Fibroblast of lung (primary cell): ENCODE results near the gene CD6. TPM values are rescaled to one million over a fixed set of nuclear protein-coding genes. Genes with fewer than 3 reads are reported as not detected.

Experiments
- DNase-seq, 2 donors: peaks; one replicate each; pipeline versions ENCODE4 v3.0.0 to v3.0.0-alpha.2; 2010; ENCODE audit warnings: low read depth in 2 of 2
- H2AFZ ChIP-seq: 2 replicates; pipeline ENCODE4 v1.5.1; 2012; ENCODE audit warnings: low read length, control low read depth, inconsistent platforms
- H3K27ac ChIP-seq: 2 replicates; pipeline ENCODE4 v1.5.1; 2011; ENCODE audit warnings: low read length, control low read depth; ENCODE audit not compliant: insufficient read depth
- H3K27me3 ChIP-seq: 2 replicates; pipeline ENCODE4 v1.5.1; 2011; ENCODE audit warnings: mild to moderate bottlenecking, low read length; ENCODE audit not compliant: control insufficient read depth, insufficient read depth
- H3K36me3 ChIP-seq: 2 replicates; pipeline ENCODE4 v1.5.1; 2011; ENCODE audit warnings: low read length; ENCODE audit not compliant: control insufficient read depth, insufficient read depth
- H3K4me1 ChIP-seq: 2 replicates; pipeline ENCODE4 v1.5.1; 2011; ENCODE audit warnings: low read length; ENCODE audit not compliant: control insufficient read depth, insufficient read depth; ENCODE audit errors: extremely low read depth
- H3K4me2 ChIP-seq: 2 replicates; pipeline ENCODE4 v1.5.1; 2011; ENCODE audit warnings: low read length, control low read depth; ENCODE audit not compliant: insufficient read depth; ENCODE audit errors: extremely low read depth
- H3K4me3 ChIP-seq, 4 experiments: fragments of 200-600 bp in 1 of 4; sonication (generic) in 1 of 4; replicated peaks in 1 of 4; 2 replicates each; pipeline ENCODE4 v1.5.1; 2011 to 2016; ENCODE audit warnings: low read length in 4 of 4, low read depth in 3 of 4, mild to moderate bottlenecking in 3 of 4, control low read depth in 2 of 4, inconsistent platforms in 1 of 4, mixed read lengths in 1 of 4; ENCODE audit not compliant: insufficient read depth in 1 of 4; ENCODE audit errors: control extremely low read depth in 1 of 4
- H3K79me2 ChIP-seq: 2 replicates; pipeline ENCODE4 v1.5.1; 2012; ENCODE audit warnings: mild to moderate bottlenecking, low read length, inconsistent platforms; ENCODE audit not compliant: control insufficient read depth, insufficient read depth
- H3K9ac ChIP-seq: 2 replicates; pipeline ENCODE4 v1.5.1; 2011; ENCODE audit warnings: mild to moderate bottlenecking, low read length, control low read depth; ENCODE audit not compliant: insufficient read depth
- H3K9me3 ChIP-seq: 2 replicates; pipeline ENCODE4 v1.5.1; 2012; ENCODE audit warnings: low read depth, low read length; ENCODE audit not compliant: control insufficient read depth, insufficient read depth
- H4K20me1 ChIP-seq: 2 replicates; pipeline ENCODE4 v1.5.1; 2011; ENCODE audit warnings: low read length; ENCODE audit not compliant: control insufficient read depth, insufficient read depth; ENCODE audit errors: extremely low read depth
- EZH2 ChIP-seq: IDR thresholded peaks from 2 replicates; pipeline ENCODE4 v1.5.1; 2012; ENCODE audit warnings: low read length, control low read depth, mild to moderate bottlenecking; ENCODE audit errors: missing control alignments
- polyA plus RNA-seq, 2 donors: library from polyadenylated mRNA; depleted of rRNA in 1 of 2; stranded (reverse) in 1 of 2; unstranded in 1 of 2; fragments of >200 nt; gene quantifications; 2 replicates each; pipeline ENCODE4 v1.2.1, GENCODE V29; 2011 to 2012; ENCODE audit warnings: missing spikeins in 1 of 2
- total RNA-seq: library from RNA; depleted of rRNA; stranded (reverse); fragments of >200 nt; gene quantifications from 2 replicates; pipeline ENCODE4 v1.2.1, GENCODE V29; 2014
- TF ChIP-seq, protein P1 (sequence below), 2 donors: IDR thresholded peaks in 1 of 2; conservative IDR thresholded peaks in 1 of 2; 1 replicate in 1 of 2; 2 replicates in 1 of 2; pipeline ENCODE4 v1.5.1; 2011 to 2012; ENCODE audit warnings: low read length in 2 of 2, control low read depth in 1 of 2, inconsistent platforms in 1 of 2, low read depth in 1 of 2, mild to moderate bottlenecking in 1 of 2

Gene CD6
- total and polyA plus RNA-seq, 2 donors (not counting 1 experiment from before 2014, with no cell fraction given) = not detected

DNA sequence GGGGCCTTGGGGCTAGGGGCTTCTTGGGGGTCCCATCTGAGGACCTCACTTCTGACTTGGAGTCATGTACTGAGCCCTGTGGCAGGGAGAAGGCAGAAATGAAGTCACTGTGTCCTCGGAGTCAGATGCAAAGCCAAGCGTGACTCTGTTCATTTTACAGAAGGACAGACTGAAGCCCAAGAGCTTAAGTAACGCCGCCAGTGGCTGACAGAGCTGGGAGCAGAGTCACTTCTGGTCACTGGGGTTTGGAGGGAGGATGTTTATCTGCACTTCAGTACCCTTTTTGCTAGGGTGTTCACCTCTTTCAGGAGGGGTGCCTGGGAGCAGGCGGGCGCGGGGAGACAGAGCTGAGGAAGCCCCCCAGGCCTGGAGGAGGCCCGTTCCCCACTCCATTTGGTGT is 10.7 kb downstream of the CD6 start:
- no peaks in the 10 kb centered on the region for H4K20me1 ChIP-seq
- no peak for DNase-seq
- H2AFZ ChIP-seq = no peak overlapping the region
- no peak overlapping the region for H3K27ac ChIP-seq
- H3K9ac ChIP-seq = no peak overlapping the region
- H3K9me3 ChIP-seq = no peaks in the 10 kb centered on the region
- H3K36me3 ChIP-seq = no peaks in the 10 kb centered on the region
- H3K79me2 ChIP-seq = no peaks in the 10 kb centered on the region
- no peak for TF ChIP-seq EZH2
- TF ChIP-seq, protein P1, sequence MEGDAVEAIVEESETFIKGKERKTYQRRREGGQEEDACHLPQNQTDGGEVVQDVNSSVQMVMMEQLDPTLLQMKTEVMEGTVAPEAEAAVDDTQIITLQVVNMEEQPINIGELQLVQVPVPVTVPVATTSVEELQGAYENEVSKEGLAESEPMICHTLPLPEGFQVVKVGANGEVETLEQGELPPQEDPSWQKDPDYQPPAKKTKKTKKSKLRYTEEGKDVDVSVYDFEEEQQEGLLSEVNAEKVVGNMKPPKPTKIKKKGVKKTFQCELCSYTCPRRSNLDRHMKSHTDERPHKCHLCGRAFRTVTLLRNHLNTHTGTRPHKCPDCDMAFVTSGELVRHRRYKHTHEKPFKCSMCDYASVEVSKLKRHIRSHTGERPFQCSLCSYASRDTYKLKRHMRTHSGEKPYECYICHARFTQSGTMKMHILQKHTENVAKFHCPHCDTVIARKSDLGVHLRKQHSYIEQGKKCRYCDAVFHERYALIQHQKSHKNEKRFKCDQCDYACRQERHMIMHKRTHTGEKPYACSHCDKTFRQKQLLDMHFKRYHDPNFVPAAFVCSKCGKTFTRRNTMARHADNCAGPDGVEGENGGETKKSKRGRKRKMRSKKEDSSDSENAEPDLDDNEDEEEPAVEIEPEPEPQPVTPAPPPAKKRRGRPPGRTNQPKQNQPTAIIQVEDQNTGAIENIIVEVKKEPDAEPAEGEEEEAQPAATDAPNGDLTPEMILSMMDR (conservative IDR thresholded peaks at IDR 0.05 in 1 of 2, IDR thresholded peaks at IDR 0.05 in 1 of 2; ENCODE audit: low read depth in 1 of 2, low read length in 2 of 2) = no peak
- H3K4me3 ChIP-seq = no peak overlapping the region
- H3K4me2 ChIP-seq = no peak overlapping the region
- peaks cover 3% of the 10 kb centered on the region for H3K4me1 ChIP-seq
- no peaks in the 10 kb centered on the region for H3K27me3 ChIP-seq

DNA sequence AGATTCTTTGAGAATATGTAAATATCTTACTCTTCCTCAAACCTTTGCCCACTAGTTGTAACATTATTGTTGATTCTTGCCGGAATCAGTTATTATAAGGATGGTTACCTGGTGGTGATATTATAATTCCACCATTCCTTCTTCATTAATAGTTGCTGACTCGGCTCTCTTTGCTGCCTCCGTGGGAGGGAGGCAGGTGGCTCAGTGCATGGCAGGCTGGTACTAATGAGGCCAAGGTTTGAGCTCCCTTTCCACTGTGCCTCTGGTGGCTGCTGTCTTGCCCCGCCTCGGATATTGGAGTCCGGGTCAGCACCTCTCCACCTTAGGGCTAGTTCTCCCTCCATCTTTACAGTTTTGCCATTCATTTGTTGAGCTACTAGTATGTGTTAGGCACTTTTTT is 12.7 kb downstream of the CD6 start:
- H3K79me2 ChIP-seq = no peaks in the 10 kb centered on the region
- no peak overlapping the region for H3K4me2 ChIP-seq
- TF ChIP-seq, protein P1 (conservative IDR thresholded peaks at IDR 0.05 in 1 of 2, IDR thresholded peaks at IDR 0.05 in 1 of 2; ENCODE audit: low read depth in 1 of 2, low read length in 2 of 2) = no peak
- no peak for TF ChIP-seq EZH2
- H3K27ac ChIP-seq = no peak overlapping the region
- no peak overlapping the region for H3K4me3 ChIP-seq
- H2AFZ ChIP-seq = no peak overlapping the region
- H3K9ac ChIP-seq = no peak overlapping the region
- H3K9me3 ChIP-seq = no peaks in the 10 kb centered on the region
- peaks cover 2% of the 10 kb centered on the region for H3K27me3 ChIP-seq
- H3K4me1 ChIP-seq = peaks cover 3% of the 10 kb centered on the region
- no peaks in the 10 kb centered on the region for H3K36me3 ChIP-seq
- no peak for DNase-seq
- H4K20me1 ChIP-seq = no peaks in the 10 kb centered on the region

DNA sequence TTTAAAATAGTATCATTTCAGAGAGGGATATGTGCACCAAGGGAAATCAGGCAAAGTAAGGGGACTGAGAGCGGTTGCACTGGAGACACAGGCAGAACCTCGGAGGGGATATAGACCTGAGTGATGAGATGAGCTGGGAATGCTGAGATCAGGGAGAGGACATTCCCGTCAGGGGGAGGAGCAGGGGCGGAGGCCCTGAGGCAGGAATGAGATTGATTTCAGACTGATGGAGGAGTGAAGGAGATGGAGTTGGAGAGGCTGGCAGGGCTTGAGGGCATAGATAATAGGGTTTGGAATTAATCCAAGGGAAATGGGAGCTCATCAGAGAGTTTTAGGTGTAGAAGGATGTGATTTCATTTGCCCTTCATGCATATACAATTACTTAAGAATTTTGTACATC is 13.2 kb downstream of the CD6 start:
- no peak overlapping the region for H2AFZ ChIP-seq
- H3K27me3 ChIP-seq = peaks cover 6% of the 10 kb centered on the region
- H3K27ac ChIP-seq = no peak overlapping the region
- no peaks in the 10 kb centered on the region for H3K79me2 ChIP-seq
- no peaks in the 10 kb centered on the region for H3K36me3 ChIP-seq
- no peak overlapping the region for H3K9ac ChIP-seq
- H3K4me3 ChIP-seq = no peak overlapping the region
- no peak for TF ChIP-seq EZH2
- TF ChIP-seq, protein P1 (conservative IDR thresholded peaks at IDR 0.05 in 1 of 2, IDR thresholded peaks at IDR 0.05 in 1 of 2; ENCODE audit: low read depth in 1 of 2, low read length in 2 of 2) = no peak
- no peak for DNase-seq
- no peak overlapping the region for H3K4me2 ChIP-seq
- H3K4me1 ChIP-seq = peaks cover 3% of the 10 kb centered on the region
- H4K20me1 ChIP-seq = no peaks in the 10 kb centered on the region
- no peaks in the 10 kb centered on the region for H3K9me3 ChIP-seq
